Measurements from ENCODE around the gene DDAH1. TPM values are rescaled to one million over a fixed set of nuclear protein-coding genes. Genes with fewer than 3 reads are reported as not detected.

DDAH1 gene
- total RNA-seq, 4 donors from 2014 or later = 17.5 to 64.2 (median 40.0) TPM

- TF ChIP-seq CTCF (IDR thresholded peaks at IDR 0.05) (no peak), POLR2A (IDR thresholded peaks at IDR 0.05) (no peak)
Measured at GRCh38 chr1:85454214-85454613, 10.7 kb downstream of the DDAH1 start.

GRCh38 chr1:85453640-85454194 lies 11.2 kb downstream of the DDAH1 start:
- Histone ChIP-seq H3K27me3 (no peaks in the 10 kb centered on the region), H3K4me3 (replicated peaks in 1 of 3) (no peak overlapping the region), H3K9me3 (no peaks in the 10 kb centered on the region), H3K36me3 (no peaks in the 10 kb centered on the region), H3K4me1 (peaks cover 7 to 9% of the 10 kb centered on the region in 2 donors), H3K27ac (peak overlapping the region in 2 of 3 donors; percentile 31 to 39)
- TF ChIP-seq CTCF (IDR thresholded peaks at IDR 0.05) (no peak), POLR2A (IDR thresholded peaks at IDR 0.05) (no peak)
- intact Hi-C loops (cut with DNase I) = no loop called here
- DNase-seq = no peak
- 92 to 94% methylated on average over 2 of the region's 2 CpGs for WGBS, 2 donors

More at GRCh38 chr1:85454214-85454613, 10.7 kb downstream of the DDAH1 start:
- Histone ChIP-seq H3K27me3 (no peaks in the 10 kb centered on the region), H3K4me1 (peaks cover 7 to 9% of the 10 kb centered on the region in 2 donors), H3K27ac (no peak overlapping the region), H3K4me3 (replicated peaks in 1 of 3) (no peak overlapping the region), H3K36me3 (no peaks in the 10 kb centered on the region), H3K9me3 (no peaks in the 10 kb centered on the region)
- no peak for DNase-seq
- WGBS, 2 donors = 96% methylated on average over 4 of the region's 4 CpGs
- intact Hi-C loops (cut with DNase I) = no loop called here

GRCh38 chr1:85452948-85453347 lies 12.0 kb downstream of the DDAH1 start:
- intact Hi-C loops (cut with DNase I) = no loop called here
- Histone ChIP-seq H3K27ac (peak overlapping the region in 1 of 3 donors; percentile 39), H3K27me3 (no peaks in the 10 kb centered on the region), H3K9me3 (no peaks in the 10 kb centered on the region), H3K36me3 (no peaks in the 10 kb centered on the region), H3K4me1 (peaks cover 7 to 14% of the 10 kb centered on the region in 2 donors), H3K4me3 (replicated peaks in 1 of 3) (no peak overlapping the region)
- 80 to 95% methylated on average over 2 of the region's 2 CpGs for WGBS, 2 donors
- DNase-seq = no peak
- no peak for TF ChIP-seq POLR2A (IDR thresholded peaks at IDR 0.05)
- TF ChIP-seq CTCF (IDR thresholded peaks at IDR 0.05) = no peak

GRCh38 chr1:85451236-85451830 lies 13.6 kb downstream of the DDAH1 start:
- Histone ChIP-seq H3K27ac (no peak overlapping the region), H3K4me1 (peaks cover 7 to 18% of the 10 kb centered on the region in 2 donors), H3K4me3 (replicated peaks in 1 of 3) (no peak overlapping the region), H3K9me3 (no peaks in the 10 kb centered on the region), H3K36me3 (no peaks in the 10 kb centered on the region), H3K27me3 (no peaks in the 10 kb centered on the region)
- DNase-seq = no peak
- TF ChIP-seq CTCF (IDR thresholded peaks at IDR 0.05) = no peak
- no peak for TF ChIP-seq POLR2A (IDR thresholded peaks at IDR 0.05)
- intact Hi-C loops (cut with DNase I) = no loop called here
- WGBS, 2 donors = 83 to 90% methylated on average over 2 of the region's 2 CpGs

GRCh38 chr1:85450832-85451231 lies 14.1 kb downstream of the DDAH1 start:
- Histone ChIP-seq H3K27ac (no peak overlapping the region), H3K4me3 (replicated peaks in 1 of 3) (no peak overlapping the region), H3K9me3 (no peaks in the 10 kb centered on the region), H3K4me1 (peaks cover 7 to 18% of the 10 kb centered on the region in 2 donors), H3K36me3 (no peaks in the 10 kb centered on the region), H3K27me3 (no peaks in the 10 kb centered on the region)
- TF ChIP-seq POLR2A (IDR thresholded peaks at IDR 0.05) = no peak
- no peak for TF ChIP-seq CTCF (IDR thresholded peaks at IDR 0.05)
- DNase-seq = peak; percentile 53 to 69
- intact Hi-C loops (cut with DNase I) = no loop called here
- WGBS, 2 donors = 76 to 89% methylated on average over 2 of the region's 2 CpGs
